Smooth muscle cell (in vitro differentiated cells): ENCODE results near the gene PTPRD. TPM values are rescaled to one million over a fixed set of nuclear protein-coding genes. Genes with fewer than 3 reads are reported as not detected.

Source experiments
- DNase-seq: peaks from one replicate; lab custom pipeline; 2025; ENCODE audit not compliant: unreplicated experiment; lab: John Stamatoyannopoulos, UW
- H2AFZ ChIP-seq: fragments of 200-600 bp; sonication (generic); 2 replicates; pipeline ENCODE4 v1.6.0; 2016; ENCODE audit warnings: antibody characterized with exemption, low read depth, mild to moderate bottlenecking
- H3F3A ChIP-seq: fragments of 200-600 bp; sonication (generic); 2 replicates; pipeline ENCODE4 v1.6.0; 2017; ENCODE audit warnings: antibody characterized with exemption, low read depth
- H3K27ac ChIP-seq: fragments of 200-600 bp; sonication (generic); 2 replicates; pipeline ENCODE4 v1.5.1; 2016; ENCODE audit warnings: low read depth, mild to moderate bottlenecking
- H3K27me3 ChIP-seq: fragments of 200-600 bp; sonication (generic); 2 replicates; pipeline ENCODE4 v1.6.1; 2016; ENCODE audit warnings: low read depth, mild to moderate bottlenecking
- H3K36me3 ChIP-seq: fragments of 200-600 bp; sonication (generic); 2 replicates; pipeline ENCODE4 v1.5.1; 2016; ENCODE audit warnings: low read depth
- H3K4me1 ChIP-seq: fragments of 200-600 bp; sonication (generic); 2 replicates; pipeline ENCODE4 v1.5.1; 2016; ENCODE audit warnings: low read depth
- H3K4me2 ChIP-seq: fragments of 200-600 bp; sonication (generic); 2 replicates; pipeline ENCODE4 v1.6.0; 2016; ENCODE audit warnings: mild to moderate bottlenecking
- H3K4me3 ChIP-seq: fragments of 200-600 bp; sonication (generic); 2 replicates; pipeline ENCODE4 v1.5.1; 2016; ENCODE audit warnings: mild to moderate bottlenecking
- H3K79me2 ChIP-seq: fragments of 200-600 bp; sonication (generic); 2 replicates; pipeline ENCODE4 v1.6.0; 2016; ENCODE audit warnings: low read depth, mild to moderate bottlenecking
- H3K9ac ChIP-seq: fragments of 200-600 bp; sonication (generic); 2 replicates; pipeline ENCODE4 v1.6.0; 2016; ENCODE audit warnings: low read depth
- H3K9me3 ChIP-seq: fragments of 200-600 bp; sonication (generic); replicated peaks from 2 replicates; pipeline ENCODE4 v1.5.1; 2016; ENCODE audit warnings: low read depth
- H4K20me1 ChIP-seq: fragments of 200-600 bp; sonication (generic); 2 replicates; pipeline ENCODE4 v1.6.0; 2016; ENCODE audit warnings: low read depth
- WGBS: methylation state at CpG from one replicate; pipeline ENCODE4 v1.1.7; 2016; ENCODE audit warnings: low lambda C conversion rate; 5-methylcytosine and 5-hydroxymethylcytosine counted together
- polyA plus RNA-seq: library from polyadenylated mRNA; unstranded; fragments of >200 nt; fragmentation: Nextera tagmentation; extraction: Ambion mirVana; gene quantifications from 2 replicates; pipeline ENCODE4 v1.2.1, GENCODE V29; 2016
- total RNA-seq: library from RNA; depleted of rRNA; stranded (reverse); fragments of >200 nt; gene quantifications from 2 replicates; pipeline ENCODE4 v1.2.3, GENCODE V29; 2014
- TF ChIP-seq, protein P1 (sequence below): fragments of 200-600 bp; sonication (generic); IDR thresholded peaks from 2 replicates; pipeline ENCODE4 v1.5.1; 2017; ENCODE audit warnings: borderline replicate concordance, mild to moderate bottlenecking, antibody characterized with exemption; ENCODE audit not compliant: insufficient read depth, poor library complexity, severe bottlenecking

PTPRD gene
- total and polyA plus RNA-seq, 2 experiments from 2014 or later: 6.5 to 61.0 TPM

DNA sequence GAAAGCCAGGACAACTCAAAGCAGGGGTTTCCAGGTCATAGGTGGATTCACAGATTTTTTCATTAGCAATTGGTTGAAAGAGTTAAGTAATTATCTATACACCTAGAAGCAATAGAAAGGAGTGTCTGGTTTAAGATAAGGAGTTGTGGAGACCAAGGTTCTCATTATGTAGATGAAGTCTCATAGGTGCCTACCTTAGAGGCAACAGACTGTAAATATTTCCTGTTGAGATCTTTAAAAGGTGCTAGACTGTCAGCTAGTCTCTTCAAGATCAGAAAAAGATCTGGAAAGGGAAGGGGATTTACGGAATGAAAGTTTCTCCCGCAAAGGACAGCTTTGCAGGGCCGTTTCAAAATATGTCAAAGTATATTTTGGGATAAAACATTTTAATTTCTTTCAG lies 603.4 kb downstream of the PTPRD start:
- no peaks in the 10 kb centered on the region for H4K20me1 ChIP-seq
- no peak for DNase-seq
- no peak overlapping the region for H2AFZ ChIP-seq
- H3K4me2 ChIP-seq: no peak overlapping the region
- H3K36me3 ChIP-seq: no peaks in the 10 kb centered on the region
- no peak overlapping the region for H3K27ac ChIP-seq
- no peaks in the 10 kb centered on the region for H3K9me3 ChIP-seq
- H3K4me3 ChIP-seq: no peak overlapping the region
- WGBS: 61% methylated on average over 3 of the region's 3 CpGs
- H3K27me3 ChIP-seq: no peaks in the 10 kb centered on the region
- H3K79me2 ChIP-seq: no peaks in the 10 kb centered on the region
- TF ChIP-seq, protein P1, sequence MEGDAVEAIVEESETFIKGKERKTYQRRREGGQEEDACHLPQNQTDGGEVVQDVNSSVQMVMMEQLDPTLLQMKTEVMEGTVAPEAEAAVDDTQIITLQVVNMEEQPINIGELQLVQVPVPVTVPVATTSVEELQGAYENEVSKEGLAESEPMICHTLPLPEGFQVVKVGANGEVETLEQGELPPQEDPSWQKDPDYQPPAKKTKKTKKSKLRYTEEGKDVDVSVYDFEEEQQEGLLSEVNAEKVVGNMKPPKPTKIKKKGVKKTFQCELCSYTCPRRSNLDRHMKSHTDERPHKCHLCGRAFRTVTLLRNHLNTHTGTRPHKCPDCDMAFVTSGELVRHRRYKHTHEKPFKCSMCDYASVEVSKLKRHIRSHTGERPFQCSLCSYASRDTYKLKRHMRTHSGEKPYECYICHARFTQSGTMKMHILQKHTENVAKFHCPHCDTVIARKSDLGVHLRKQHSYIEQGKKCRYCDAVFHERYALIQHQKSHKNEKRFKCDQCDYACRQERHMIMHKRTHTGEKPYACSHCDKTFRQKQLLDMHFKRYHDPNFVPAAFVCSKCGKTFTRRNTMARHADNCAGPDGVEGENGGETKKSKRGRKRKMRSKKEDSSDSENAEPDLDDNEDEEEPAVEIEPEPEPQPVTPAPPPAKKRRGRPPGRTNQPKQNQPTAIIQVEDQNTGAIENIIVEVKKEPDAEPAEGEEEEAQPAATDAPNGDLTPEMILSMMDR: no peak
- no peaks in the 10 kb centered on the region for H3F3A ChIP-seq
- H3K4me1 ChIP-seq: peaks cover 22% of the 10 kb centered on the region
- H3K9ac ChIP-seq: no peak overlapping the region

DNA sequence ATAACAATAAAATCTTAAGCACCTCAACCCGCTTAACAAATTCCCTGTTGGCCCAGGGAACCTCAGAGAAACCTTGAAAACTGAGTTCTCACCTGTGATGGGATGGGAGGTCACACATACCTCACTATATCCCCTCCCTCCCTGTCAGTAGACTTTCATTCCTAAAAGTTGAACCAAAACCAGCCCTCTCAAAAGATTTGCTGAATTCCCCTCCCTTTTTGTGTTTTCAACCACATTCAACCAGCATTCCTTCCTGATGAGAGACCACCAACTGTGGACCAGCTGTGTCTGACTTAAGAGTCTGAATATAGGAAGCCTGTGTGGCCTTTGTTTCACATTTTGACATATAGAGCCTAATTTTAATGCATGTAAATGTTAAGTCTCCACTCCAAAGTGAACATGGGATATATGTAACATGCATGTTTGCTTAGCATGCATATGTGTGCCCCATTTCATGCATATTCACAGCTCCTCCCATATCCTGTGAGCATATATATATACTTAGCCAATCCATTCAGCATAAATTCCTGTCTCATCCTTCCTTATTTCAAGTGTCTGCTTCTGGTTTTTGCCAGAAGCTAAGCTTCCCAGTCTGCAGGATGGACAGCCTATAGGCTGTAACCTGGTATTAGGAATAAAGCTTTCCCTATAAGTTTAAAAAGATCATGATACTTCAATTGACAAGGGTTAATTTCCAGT lies 604.6 kb downstream of the PTPRD start:
- Histone ChIP-seq H3K4me3 (no peak overlapping the region), H3K79me2 (no peaks in the 10 kb centered on the region), H3K4me2 (no peak overlapping the region), H3K9ac (no peak overlapping the region), H3F3A (no peaks in the 10 kb centered on the region), H3K36me3 (no peaks in the 10 kb centered on the region), H3K4me1 (peaks cover 22% of the 10 kb centered on the region), H3K27me3 (no peaks in the 10 kb centered on the region), H4K20me1 (no peaks in the 10 kb centered on the region), H3K9me3 (no peaks in the 10 kb centered on the region), H3K27ac (no peak overlapping the region), H2AFZ (no peak overlapping the region)
- TF ChIP-seq, protein P1: no peak
- WGBS: 50% methylated on average over 1 of the region's 1 CpG
- DNase-seq: no peak

DNA sequence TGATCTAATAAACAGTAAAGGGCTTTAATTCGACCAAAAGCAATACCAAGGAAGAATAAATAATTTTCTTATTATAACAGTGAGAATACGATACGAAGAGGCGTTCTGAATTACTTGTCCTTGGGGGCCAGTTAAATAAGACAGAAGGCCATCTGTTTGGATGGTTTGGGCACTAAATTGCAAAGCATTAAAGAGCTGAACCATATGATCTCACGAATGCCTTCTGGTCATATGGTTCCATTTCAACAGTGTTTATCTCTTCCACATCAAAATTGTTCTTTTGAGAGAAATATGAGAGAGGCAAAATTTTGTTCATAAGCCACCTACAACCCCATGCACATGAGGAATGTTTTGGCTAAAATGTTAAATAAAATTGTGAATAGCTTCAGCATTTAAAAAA lies 605.4 kb downstream of the PTPRD start:
- no peaks in the 10 kb centered on the region for H4K20me1 ChIP-seq

More for the DNA sequence above, 605.4 kb downstream of the PTPRD start:
- DNase-seq: no peak
- no peak overlapping the region for H2AFZ ChIP-seq
- no peaks in the 10 kb centered on the region for H3K27me3 ChIP-seq
- no peaks in the 10 kb centered on the region for H3K79me2 ChIP-seq
- H3F3A ChIP-seq: no peaks in the 10 kb centered on the region
- 85% methylated on average over 5 of the region's 5 CpGs for WGBS
- H3K4me3 ChIP-seq: no peak overlapping the region
- TF ChIP-seq, protein P1: no peak
- no peaks in the 10 kb centered on the region for H3K36me3 ChIP-seq
- no peak overlapping the region for H3K9ac ChIP-seq
- H3K4me2 ChIP-seq: no peak overlapping the region
- H3K27ac ChIP-seq: no peak overlapping the region
- H3K4me1 ChIP-seq: peaks cover 22% of the 10 kb centered on the region
- no peaks in the 10 kb centered on the region for H3K9me3 ChIP-seq
